HG03097 (cell line): ENCODE data around the gene TOR2A.
A peak's percentile ranks its signal among the peaks of the same experiment; 100 is the strongest.
"Not testable (repeated sequence)": the region's sequence is repeated elsewhere in the genome, so short reads cannot be mapped to it uniquely, and the experiment has no call there.

Source experiments
- ATAC-seq: cut with Tn5 transposase; IDR thresholded peaks from one replicate; pipeline ENCODE4 v1.9.1; 2021; ENCODE audit not compliant: unreplicated experiment, low FRiP score

TOR2A gene

GRCh38 chr9:127734747-127735529 lies at the start of gene TOR2A:
TOR2A (minus strand) TSS chr9:127735294; CDS start chr9:127735270, 24 bp downstream.
- ATAC-seq: peak; percentile 81

GRCh38 chr9:127783111-127784008 lies 48.3 kb upstream of the TOR2A start:
- ATAC-seq: no peak

GRCh38 chr9:127781806-127782205 lies 46.7 kb upstream of the TOR2A start:
- no peak for ATAC-seq

- ATAC-seq: not testable (repeated sequence)
These were observed 45.8 kb upstream of the TOR2A start for GRCh38 chr9:127780909-127781308.

- ATAC-seq: no peak
These were observed 45.2 kb upstream of the TOR2A start for GRCh38 chr9:127780126-127780885.

GRCh38 chr9:127779136-127779981 lies 44.3 kb upstream of the TOR2A start:
- ATAC-seq: no peak

- no peak for ATAC-seq
These were observed 43.4 kb upstream of the TOR2A start, which contains the start of gene SH2D3C for GRCh38 chr9:127778280-127779135. SH2D3C (minus strand) TSS chr9:127778666; CDS start chr9:127778627, 39 bp downstream.

- no peak for ATAC-seq
These were observed 42.4 kb upstream of the TOR2A start for GRCh38 chr9:127777368-127777980.

- ATAC-seq: no peak
These were observed 41.8 kb upstream of the TOR2A start for GRCh38 chr9:127776924-127777289.

- ATAC-seq: no peak
These were observed 41.3 kb upstream of the TOR2A start for GRCh38 chr9:127776195-127776923.

- ATAC-seq: no peak
These were observed 38.9 kb upstream of the TOR2A start for GRCh38 chr9:127773981-127774380.

GRCh38 chr9:127773272-127773671 lies 38.2 kb upstream of the TOR2A start:
- no peak for ATAC-seq

- ATAC-seq: no peak
These were observed 37.5 kb upstream of the TOR2A start for GRCh38 chr9:127772603-127773002.

GRCh38 chr9:127771570-127772189 lies 36.6 kb upstream of the TOR2A start:
- no peak for ATAC-seq

GRCh38 chr9:127770905-127771569 lies 35.9 kb upstream of the TOR2A start:
- ATAC-seq: peak; percentile 89

GRCh38 chr9:127770583-127770904 lies 35.5 kb upstream of the TOR2A start:
- no peak for ATAC-seq

GRCh38 chr9:127769929-127770582 lies 35.0 kb upstream of the TOR2A start:
- no peak for ATAC-seq
